Measurements from ENCODE around the gene MYCN.
"Not testable (repeated sequence)": the region's sequence is repeated elsewhere in the genome, so short reads cannot be mapped to it uniquely, and the experiment has no call there.

The MYCN gene

DNA sequence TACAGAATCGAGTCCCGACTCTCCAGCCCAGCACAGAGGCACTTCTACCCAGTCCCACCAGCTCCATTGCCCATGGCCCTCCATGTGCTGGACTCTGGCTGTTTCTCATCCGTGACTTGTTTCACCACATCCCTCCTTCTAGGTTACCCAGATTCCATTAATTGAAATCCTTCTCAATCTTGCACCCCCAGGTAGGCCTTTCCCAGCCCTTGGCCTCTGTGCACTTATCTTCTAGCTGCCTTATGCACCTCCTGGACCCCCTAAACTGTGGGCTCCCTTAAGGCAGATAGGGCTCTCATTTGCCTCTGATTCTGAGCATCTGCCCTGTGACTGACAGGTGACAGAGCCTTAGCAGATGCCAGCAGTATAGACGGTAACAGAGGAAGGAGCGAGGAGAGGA is 9.2 kb downstream of the MYCN start:
- no peak for DNase-seq (ENCODE audit: low read depth in 2 of 2)
- TF ChIP-seq, protein P1, sequence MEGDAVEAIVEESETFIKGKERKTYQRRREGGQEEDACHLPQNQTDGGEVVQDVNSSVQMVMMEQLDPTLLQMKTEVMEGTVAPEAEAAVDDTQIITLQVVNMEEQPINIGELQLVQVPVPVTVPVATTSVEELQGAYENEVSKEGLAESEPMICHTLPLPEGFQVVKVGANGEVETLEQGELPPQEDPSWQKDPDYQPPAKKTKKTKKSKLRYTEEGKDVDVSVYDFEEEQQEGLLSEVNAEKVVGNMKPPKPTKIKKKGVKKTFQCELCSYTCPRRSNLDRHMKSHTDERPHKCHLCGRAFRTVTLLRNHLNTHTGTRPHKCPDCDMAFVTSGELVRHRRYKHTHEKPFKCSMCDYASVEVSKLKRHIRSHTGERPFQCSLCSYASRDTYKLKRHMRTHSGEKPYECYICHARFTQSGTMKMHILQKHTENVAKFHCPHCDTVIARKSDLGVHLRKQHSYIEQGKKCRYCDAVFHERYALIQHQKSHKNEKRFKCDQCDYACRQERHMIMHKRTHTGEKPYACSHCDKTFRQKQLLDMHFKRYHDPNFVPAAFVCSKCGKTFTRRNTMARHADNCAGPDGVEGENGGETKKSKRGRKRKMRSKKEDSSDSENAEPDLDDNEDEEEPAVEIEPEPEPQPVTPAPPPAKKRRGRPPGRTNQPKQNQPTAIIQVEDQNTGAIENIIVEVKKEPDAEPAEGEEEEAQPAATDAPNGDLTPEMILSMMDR (IDR thresholded peaks at IDR 0.05; ENCODE audit: low read depth, low read length): no peak
- H3K4me3 ChIP-seq (replicated peaks in 1 of 2; ENCODE audit: low read depth in 2 of 2, low read length in 2 of 2): no peak overlapping the region

GRCh38 chr2:15950088-15950952 is 10.0 kb downstream of the MYCN start:
- TF ChIP-seq, protein P1 (IDR thresholded peaks at IDR 0.05; ENCODE audit: low read depth, low read length): no peak
- no peak for DNase-seq (ENCODE audit: low read depth in 2 of 2)
- H3K4me3 ChIP-seq (replicated peaks in 1 of 2; ENCODE audit: low read depth in 2 of 2, low read length in 2 of 2): no peak overlapping the region

GRCh38 chr2:15951936-15952335 is 11.6 kb downstream of the MYCN start:
- not testable (repeated sequence) for H3K4me3 ChIP-seq (replicated peaks in 1 of 2; ENCODE audit: low read depth in 2 of 2, low read length in 2 of 2); DNase-seq (ENCODE audit: low read depth in 2 of 2)

- no peak overlapping the region for H3K4me3 ChIP-seq (replicated peaks in 1 of 2; ENCODE audit: low read depth in 2 of 2, low read length in 2 of 2)
- no peak for DNase-seq (ENCODE audit: low read depth in 2 of 2)
- TF ChIP-seq, protein P1 (IDR thresholded peaks at IDR 0.05; ENCODE audit: low read depth, low read length): no peak
Measured at GRCh38 chr2:15952451-15953146, 12.2 kb downstream of the MYCN start.

DNA sequence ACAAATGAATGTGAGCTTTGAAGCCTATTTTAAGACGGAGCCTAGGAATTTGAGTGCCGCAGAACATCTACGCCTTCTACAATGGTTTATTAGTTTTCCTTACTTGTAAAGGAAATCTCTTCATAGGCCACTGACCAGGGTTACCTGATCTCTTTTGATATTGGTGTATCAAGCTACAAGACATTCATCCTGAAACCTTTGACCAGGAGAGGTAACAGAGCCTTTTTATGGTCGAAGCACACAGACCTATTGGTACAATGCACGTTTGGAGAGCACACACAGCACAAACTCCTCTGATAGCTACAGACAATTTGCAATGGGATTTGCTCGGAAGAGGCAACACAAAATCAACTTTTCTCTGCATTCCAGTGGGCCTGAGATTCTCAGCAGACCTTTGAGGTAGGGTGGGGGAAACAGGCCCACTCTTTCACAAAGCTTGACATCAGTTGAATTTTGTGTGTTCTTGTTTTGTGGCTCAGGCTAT is 12.8 kb downstream of the MYCN start:
- no peak for DNase-seq (ENCODE audit: low read depth in 2 of 2)
- TF ChIP-seq, protein P1 (IDR thresholded peaks at IDR 0.05; ENCODE audit: low read depth, low read length): no peak
- H3K4me3 ChIP-seq (replicated peaks in 1 of 2; ENCODE audit: low read depth in 2 of 2, low read length in 2 of 2): no peak overlapping the region

- H3K4me3 ChIP-seq (replicated peaks in 1 of 2; ENCODE audit: low read depth in 2 of 2, low read length in 2 of 2): no peak overlapping the region
- DNase-seq (ENCODE audit: low read depth in 2 of 2): no peak
- TF ChIP-seq, protein P1 (IDR thresholded peaks at IDR 0.05; ENCODE audit: low read depth, low read length): no peak
Measured at GRCh38 chr2:15953891-15954680, 13.7 kb downstream of the MYCN start.

All from cardiac fibroblast (primary cell).